GM10266 (cell line): Measurements from ENCODE around the gene CCL4.
"Not testable (repeated sequence)": the region's sequence is repeated elsewhere in the genome, so short reads cannot be mapped to it uniquely, and the experiment has no call there.

Experiments
- DNase-seq: peaks from one replicate; pipeline ENCODE4 v3.0.0; 2012; ENCODE audit errors: extremely low spot score
- TF ChIP-seq, protein P1 (sequence below): IDR thresholded peaks from 2 replicates; pipeline ENCODE4 v1.5.1; 2012; ENCODE audit warnings: mild to moderate bottlenecking, low read depth; ENCODE audit not compliant: control insufficient read depth, insufficient read depth; ENCODE audit errors: missing control alignments

CCL4 gene

DNA sequence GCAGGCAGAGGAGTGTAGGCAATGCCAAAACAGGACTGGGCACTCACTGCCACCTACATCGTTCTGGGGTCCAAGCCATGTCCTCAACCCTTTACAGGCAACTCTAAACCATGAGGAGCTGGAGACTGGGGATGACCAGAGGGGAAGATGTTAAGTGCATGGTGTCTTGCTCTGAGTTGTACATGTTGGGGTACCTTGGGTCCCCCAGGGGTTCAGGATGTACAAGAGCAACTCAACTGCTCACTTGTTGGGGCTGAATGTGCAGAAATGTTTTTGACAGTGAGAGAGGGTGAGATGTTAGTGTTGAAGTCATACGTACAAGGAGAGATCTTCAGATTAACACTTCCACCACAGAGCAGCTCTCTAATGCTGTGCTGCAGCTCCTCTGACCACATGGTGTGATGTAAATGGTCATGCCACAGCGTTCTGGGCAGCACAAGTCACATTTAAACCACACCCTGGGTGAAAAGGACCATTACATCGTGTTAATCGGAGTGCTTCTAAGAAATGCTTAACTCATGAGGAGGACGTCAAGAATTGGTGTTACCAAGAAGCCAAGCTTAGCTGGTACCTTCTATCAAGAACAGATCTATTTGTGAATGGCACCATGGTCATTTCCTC lies 37.2 kb upstream of the CCL4 start:
- DNase-seq = no peak
- TF ChIP-seq, protein P1, sequence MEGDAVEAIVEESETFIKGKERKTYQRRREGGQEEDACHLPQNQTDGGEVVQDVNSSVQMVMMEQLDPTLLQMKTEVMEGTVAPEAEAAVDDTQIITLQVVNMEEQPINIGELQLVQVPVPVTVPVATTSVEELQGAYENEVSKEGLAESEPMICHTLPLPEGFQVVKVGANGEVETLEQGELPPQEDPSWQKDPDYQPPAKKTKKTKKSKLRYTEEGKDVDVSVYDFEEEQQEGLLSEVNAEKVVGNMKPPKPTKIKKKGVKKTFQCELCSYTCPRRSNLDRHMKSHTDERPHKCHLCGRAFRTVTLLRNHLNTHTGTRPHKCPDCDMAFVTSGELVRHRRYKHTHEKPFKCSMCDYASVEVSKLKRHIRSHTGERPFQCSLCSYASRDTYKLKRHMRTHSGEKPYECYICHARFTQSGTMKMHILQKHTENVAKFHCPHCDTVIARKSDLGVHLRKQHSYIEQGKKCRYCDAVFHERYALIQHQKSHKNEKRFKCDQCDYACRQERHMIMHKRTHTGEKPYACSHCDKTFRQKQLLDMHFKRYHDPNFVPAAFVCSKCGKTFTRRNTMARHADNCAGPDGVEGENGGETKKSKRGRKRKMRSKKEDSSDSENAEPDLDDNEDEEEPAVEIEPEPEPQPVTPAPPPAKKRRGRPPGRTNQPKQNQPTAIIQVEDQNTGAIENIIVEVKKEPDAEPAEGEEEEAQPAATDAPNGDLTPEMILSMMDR = no peak

- no peak for DNase-seq
- TF ChIP-seq, protein P1 = no peak
Measured at GRCh38 chr17:36068524-36068923, 35.1 kb upstream of the CCL4 start.

- DNase-seq = no peak
- TF ChIP-seq, protein P1 = no peak
Measured at GRCh38 chr17:36069136-36069535, 34.5 kb upstream of the CCL4 start.

DNA sequence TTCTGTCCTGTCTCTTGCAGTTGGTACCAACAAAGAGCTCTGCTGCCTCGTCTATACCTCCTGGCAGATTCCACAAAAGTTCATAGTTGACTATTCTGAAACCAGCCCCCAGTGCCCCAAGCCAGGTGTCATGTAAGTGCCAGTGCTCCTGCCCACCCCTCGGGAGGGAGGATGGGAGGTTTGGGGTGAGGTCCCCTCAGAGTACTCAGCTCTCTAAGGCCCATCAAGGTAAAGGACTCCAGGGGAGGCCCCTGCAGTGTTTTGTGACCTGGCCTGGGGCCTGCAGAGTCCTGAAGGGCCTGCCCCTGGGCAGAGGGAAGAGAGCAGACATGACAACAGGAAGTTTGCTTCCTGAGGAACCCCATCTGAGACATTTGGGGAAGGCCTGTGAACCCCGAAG lies 33.2 kb upstream of the CCL4 start:
- TF ChIP-seq, protein P1 = no peak
- no peak for DNase-seq

DNA sequence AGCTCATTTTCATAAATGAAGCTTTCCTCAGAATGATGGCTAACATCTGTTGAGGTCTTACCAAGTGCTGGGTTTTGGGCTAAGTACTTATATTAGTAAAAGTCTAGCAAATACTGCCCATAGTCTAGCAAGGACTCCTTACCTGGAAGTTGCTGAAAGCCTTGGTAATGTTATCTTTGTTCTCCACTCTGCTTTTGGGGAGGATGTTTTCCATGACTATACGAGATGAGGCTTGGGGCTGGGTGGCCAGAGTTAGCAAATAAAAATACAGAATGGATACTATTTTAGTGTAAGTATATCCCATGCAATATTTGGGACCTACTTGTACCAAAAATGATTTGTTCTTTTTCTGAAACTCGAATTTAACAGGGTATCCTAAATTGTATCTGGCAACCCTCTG lies 31.9 kb upstream of the CCL4 start:
- TF ChIP-seq, protein P1 = no peak
- DNase-seq = no peak

DNA sequence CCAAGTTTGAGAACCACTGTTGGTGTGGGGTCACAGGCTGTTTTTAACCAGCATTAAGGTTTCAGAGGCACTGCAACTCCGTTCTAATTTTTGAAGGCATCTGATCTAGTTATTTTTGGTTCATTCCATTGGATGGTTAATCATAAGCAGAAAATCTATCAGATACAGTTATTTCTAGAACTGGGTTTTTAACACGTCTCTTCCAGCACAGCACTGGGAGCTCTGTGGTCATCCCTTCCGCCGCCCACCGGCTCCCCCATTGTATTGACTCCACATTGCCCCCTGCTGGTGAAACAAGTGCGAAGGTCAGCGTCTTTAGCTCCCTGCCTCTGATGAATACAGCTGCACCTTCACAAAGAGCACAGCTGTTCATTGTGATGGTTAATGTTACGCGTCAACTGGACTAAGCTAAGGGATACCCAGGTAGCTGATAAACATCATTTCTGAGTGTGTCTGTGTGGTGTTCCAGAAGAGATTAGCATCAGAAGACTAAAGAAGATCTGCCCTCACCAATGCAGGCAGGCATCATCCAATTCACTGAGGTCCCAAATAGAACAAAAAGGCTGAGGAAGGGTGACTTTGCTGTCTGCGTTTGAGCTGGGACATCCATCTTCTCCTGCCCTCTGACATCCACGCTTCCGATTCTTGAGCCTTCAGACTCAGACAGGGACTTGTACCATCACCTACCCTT lies 31.1 kb upstream of the CCL4 start:
- peak; percentile 73 for DNase-seq
- TF ChIP-seq, protein P1 = peak; percentile 80

DNA sequence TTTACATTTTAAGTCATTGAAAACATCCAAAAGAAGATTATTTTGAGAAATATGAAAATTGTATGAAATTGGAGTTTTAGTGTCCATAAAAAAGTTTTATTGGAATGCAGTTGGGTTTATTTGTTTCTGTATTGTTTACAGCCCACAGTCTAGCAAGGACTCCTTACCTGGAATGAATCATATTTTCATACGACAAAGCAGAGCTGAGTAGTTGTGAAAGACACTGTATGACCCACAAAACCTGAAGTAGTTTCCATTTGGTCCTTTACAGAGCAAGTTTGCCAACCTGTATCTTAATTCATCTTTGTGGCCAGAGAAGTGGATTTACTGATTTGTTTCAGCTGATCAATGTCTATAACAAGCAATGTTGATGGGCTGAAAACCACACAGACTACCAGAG lies 29.3 kb upstream of the CCL4 start:
- TF ChIP-seq, protein P1 = no peak
- DNase-seq = no peak

- DNase-seq = not testable (repeated sequence)
Measured at GRCh38 chr17:36081681-36082471, 21.8 kb upstream of the CCL4 start.

DNA sequence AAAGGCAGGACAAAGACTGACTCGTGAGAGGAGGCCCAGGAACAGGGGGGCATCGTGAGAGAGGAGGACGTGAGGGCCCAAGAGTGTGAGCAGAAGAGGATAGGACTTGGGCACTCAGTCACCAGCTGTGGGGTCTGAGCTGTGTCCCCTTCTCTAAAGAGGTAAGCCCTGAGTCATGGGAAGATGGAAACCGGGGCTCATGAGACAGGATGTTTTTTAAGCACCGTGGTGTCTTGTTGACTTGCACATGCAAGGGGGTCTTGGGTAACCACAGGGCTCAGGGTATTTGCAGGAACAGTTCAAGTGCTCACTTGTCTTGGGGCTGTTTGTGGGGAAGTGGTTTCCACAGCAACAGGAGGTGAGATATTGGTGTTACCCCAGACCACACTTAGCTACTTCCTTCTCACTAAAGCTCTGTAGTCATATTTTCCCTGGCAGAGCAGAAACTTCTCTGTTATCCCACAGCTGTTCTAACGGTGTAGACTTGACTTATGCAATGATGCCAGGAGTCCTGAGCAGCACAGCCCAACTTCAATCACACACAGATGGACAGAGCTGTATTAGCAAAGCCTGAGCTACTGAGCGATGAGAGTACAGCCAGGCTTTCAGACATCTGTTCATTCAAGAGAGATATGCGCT lies 21.0 kb upstream of the CCL4 start:
- peak; percentile 46 for DNase-seq

GRCh38 chr17:36083691-36084090 lies 19.9 kb upstream of the CCL4 start:
- not testable (repeated sequence) for DNase-seq
